C4-2B (cell line): ENCODE data around the gene PCED1B.
A peak's percentile ranks its signal among the peaks of the same experiment; 100 is the strongest.

ENCODE experiments used
- ZFX ChIP-seq: fragments of 450-650 bp; IDR thresholded peaks from 2 replicates; pipeline ENCODE4 v1.6.1; 2017
- TF ChIP-seq, protein P1 (sequence below): fragments of 450-650 bp; conservative IDR thresholded peaks from 2 replicates; pipeline ENCODE4 v1.5.1; 2017; ENCODE audit warnings: mild to moderate bottlenecking

DNA sequence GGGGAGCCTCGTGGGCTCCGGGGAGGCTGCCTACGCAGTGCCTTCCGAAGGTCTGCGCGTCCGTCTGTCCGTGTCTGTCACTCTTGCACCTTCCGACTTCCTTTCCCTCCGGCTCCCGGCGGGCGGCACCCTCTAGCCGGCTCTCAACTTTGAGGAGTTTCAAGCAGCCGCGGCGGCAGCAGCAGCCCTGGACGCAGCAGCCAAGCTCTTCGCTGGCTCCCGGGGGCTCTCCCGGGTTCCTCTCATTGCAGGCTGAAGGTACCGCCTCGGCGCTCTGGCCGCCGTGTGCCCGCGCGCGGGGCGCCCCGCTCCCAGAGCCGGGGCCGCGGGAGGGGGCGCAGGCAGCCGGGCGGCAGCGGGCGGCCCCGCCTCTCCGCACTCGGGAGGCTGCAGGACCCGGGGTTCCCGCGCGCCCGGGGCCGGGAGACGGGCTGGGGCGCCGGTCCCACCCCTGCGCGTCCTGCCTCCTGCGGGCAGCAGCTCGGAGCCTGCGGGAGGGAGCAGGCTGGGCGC lies at the start of gene PCED1B, which contains the start of gene AMIGO2:
- TF ChIP-seq, protein P1, sequence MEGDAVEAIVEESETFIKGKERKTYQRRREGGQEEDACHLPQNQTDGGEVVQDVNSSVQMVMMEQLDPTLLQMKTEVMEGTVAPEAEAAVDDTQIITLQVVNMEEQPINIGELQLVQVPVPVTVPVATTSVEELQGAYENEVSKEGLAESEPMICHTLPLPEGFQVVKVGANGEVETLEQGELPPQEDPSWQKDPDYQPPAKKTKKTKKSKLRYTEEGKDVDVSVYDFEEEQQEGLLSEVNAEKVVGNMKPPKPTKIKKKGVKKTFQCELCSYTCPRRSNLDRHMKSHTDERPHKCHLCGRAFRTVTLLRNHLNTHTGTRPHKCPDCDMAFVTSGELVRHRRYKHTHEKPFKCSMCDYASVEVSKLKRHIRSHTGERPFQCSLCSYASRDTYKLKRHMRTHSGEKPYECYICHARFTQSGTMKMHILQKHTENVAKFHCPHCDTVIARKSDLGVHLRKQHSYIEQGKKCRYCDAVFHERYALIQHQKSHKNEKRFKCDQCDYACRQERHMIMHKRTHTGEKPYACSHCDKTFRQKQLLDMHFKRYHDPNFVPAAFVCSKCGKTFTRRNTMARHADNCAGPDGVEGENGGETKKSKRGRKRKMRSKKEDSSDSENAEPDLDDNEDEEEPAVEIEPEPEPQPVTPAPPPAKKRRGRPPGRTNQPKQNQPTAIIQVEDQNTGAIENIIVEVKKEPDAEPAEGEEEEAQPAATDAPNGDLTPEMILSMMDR = peak; percentile 81
- no peak for TF ChIP-seq ZFX
